ENCODE results near the gene FILIP1L. TPM values are rescaled to one million over a fixed set of nuclear protein-coding genes. Genes with fewer than 3 reads are reported as not detected.
A peak's percentile ranks its signal among the peaks of the same experiment; 100 is the strongest.

Gene FILIP1L
- total RNA-seq, 1 donor = 213 TPM

GRCh38 chr3:100073714-100074307, 40.5 kb downstream of the FILIP1L start:
- TF ChIP-seq, protein P1, sequence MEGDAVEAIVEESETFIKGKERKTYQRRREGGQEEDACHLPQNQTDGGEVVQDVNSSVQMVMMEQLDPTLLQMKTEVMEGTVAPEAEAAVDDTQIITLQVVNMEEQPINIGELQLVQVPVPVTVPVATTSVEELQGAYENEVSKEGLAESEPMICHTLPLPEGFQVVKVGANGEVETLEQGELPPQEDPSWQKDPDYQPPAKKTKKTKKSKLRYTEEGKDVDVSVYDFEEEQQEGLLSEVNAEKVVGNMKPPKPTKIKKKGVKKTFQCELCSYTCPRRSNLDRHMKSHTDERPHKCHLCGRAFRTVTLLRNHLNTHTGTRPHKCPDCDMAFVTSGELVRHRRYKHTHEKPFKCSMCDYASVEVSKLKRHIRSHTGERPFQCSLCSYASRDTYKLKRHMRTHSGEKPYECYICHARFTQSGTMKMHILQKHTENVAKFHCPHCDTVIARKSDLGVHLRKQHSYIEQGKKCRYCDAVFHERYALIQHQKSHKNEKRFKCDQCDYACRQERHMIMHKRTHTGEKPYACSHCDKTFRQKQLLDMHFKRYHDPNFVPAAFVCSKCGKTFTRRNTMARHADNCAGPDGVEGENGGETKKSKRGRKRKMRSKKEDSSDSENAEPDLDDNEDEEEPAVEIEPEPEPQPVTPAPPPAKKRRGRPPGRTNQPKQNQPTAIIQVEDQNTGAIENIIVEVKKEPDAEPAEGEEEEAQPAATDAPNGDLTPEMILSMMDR (IDR thresholded peaks at IDR 0.05; ENCODE audit: insufficient read depth, low read depth, low read length) = no peak
- H3K4me3 ChIP-seq (ENCODE audit: low read depth, low read length) = peak overlapping the region; percentile 45
- DNase-seq (ENCODE audit: low read depth) = peak; percentile 98

- TF ChIP-seq, protein P1 (IDR thresholded peaks at IDR 0.05; ENCODE audit: insufficient read depth, low read depth, low read length) = no peak
- H3K4me3 ChIP-seq (ENCODE audit: low read depth, low read length) = peak overlapping the region; percentile 45
- no peak for DNase-seq (ENCODE audit: low read depth)
Observed at GRCh38 chr3:100073049-100073713, 41.1 kb downstream of the FILIP1L start.

- peak; percentile 85 for DNase-seq (ENCODE audit: low read depth)
- peak overlapping the region; percentile 45 for H3K4me3 ChIP-seq (ENCODE audit: low read depth, low read length)
- TF ChIP-seq, protein P1 (IDR thresholded peaks at IDR 0.05; ENCODE audit: insufficient read depth, low read depth, low read length) = no peak
Observed at GRCh38 chr3:100072326-100073048, 41.8 kb downstream of the FILIP1L start.

DNA sequence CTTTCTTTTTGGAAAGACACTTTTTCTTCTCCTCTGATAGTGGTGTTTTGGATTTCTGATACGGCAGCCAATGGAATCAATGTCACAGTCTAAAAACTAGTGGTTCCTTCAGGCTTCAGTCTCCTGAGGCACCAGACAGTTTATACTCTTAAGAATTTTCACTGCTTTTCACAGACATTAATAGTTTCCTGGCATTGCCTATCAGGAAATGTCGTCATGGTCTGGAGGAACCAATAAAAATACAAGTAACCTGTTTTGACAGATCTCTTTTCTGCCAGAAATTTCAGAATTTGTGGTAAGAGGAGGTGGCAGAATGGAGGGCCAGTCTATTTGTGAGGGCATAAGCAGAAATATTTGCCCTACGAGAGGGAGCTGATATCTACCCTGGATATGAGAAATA, 44.8 kb downstream of the FILIP1L start:
- peak; percentile 49 for DNase-seq (ENCODE audit: low read depth)
- H3K4me3 ChIP-seq (ENCODE audit: low read depth, low read length) = no peak overlapping the region
- TF ChIP-seq, protein P1 (IDR thresholded peaks at IDR 0.05; ENCODE audit: insufficient read depth, low read depth, low read length) = no peak

DNA sequence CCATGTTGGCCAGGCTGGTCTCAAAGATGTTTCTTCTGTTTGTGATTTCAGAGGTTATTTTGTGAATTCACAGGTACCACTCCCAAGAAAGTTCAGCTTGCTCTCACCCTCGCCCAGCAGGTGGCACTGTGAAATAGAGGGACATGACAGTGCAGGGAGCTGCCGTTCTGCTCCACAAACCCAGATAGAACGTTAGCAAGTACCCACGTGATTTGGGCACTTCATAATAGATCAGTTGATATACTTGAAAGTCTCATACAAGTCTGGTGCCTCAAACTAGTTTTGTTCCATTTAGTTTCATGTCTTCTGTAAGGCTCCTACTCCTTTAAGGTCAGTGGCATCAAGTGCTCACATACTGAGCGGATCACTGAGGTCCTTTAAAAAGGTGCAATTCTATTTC, 45.5 kb downstream of the FILIP1L start:
- peak; percentile 89 for DNase-seq (ENCODE audit: low read depth)
- no peak overlapping the region for H3K4me3 ChIP-seq (ENCODE audit: low read depth, low read length)
- TF ChIP-seq, protein P1 (IDR thresholded peaks at IDR 0.05; ENCODE audit: insufficient read depth, low read depth, low read length) = peak; percentile 79

GRCh38 chr3:100067589-100067988, 46.7 kb downstream of the FILIP1L start:
- no peak for DNase-seq (ENCODE audit: low read depth)
- TF ChIP-seq, protein P1 (IDR thresholded peaks at IDR 0.05; ENCODE audit: insufficient read depth, low read depth, low read length) = no peak

More at GRCh38 chr3:100067589-100067988, 46.7 kb downstream of the FILIP1L start:
- H3K4me3 ChIP-seq (ENCODE audit: low read depth, low read length) = no peak overlapping the region
